Measurements from ENCODE around the gene SDK1.
"Not testable (repeated sequence)": the region's sequence is repeated elsewhere in the genome, so short reads cannot be mapped to it uniquely, and the experiment has no call there.

Gene SDK1

GRCh38 chr7:3682028-3682710 lies 381.1 kb downstream of the SDK1 start:
- no peak for DNase-seq

DNA sequence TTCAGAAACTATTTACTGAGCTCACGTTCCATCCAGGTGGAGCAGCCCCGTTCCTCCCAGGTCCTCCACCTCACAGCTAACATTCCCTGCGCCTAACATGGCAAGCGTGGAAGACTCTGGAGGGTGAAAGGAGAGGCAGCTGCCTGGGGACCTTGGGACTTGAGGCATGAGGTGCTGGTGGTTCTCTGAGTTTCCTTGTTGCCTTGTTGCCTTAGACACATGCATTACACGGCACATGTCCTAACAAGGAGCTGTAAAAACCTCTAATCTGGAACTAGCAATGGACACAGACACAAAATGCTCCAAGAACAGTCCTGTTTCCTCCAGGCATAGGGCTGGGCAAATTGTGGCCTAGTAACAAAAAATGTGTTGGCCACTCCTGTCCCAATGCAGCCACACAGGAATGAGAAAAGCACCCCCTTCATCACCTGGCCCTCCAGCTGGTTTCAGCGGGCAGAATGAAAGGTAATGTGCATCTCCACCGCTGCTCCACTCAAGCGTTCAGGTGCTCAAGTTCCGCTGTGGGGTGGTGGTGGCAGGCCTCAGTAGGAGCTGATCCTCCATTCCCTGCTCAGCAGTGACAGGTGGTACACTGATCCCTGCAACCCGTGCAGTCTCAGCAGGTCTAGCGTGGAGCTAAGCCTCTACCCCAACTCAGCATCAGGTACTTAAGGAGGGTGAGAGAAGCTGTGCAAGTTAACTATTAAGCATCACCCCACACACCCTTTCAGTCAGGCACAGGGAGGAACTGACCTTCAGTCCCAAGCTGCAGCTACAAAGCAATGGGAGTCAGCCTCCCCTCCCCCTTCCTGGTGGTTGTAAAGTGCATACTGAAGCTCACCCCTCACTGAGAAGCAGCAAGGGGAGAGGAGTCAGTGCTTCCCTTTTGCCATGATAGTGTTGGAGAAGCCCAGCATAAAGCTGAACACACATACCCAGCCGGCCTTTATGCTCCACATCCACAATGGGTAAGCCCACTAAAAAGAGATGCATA lies 382.8 kb downstream of the SDK1 start:
- no peak for DNase-seq

- DNase-seq, result no peak
Measured at GRCh38 chr7:3688071-3688470, 387.0 kb downstream of the SDK1 start.

GRCh38 chr7:3688842-3689241 lies 387.8 kb downstream of the SDK1 start:
- DNase-seq, result no peak

DNA sequence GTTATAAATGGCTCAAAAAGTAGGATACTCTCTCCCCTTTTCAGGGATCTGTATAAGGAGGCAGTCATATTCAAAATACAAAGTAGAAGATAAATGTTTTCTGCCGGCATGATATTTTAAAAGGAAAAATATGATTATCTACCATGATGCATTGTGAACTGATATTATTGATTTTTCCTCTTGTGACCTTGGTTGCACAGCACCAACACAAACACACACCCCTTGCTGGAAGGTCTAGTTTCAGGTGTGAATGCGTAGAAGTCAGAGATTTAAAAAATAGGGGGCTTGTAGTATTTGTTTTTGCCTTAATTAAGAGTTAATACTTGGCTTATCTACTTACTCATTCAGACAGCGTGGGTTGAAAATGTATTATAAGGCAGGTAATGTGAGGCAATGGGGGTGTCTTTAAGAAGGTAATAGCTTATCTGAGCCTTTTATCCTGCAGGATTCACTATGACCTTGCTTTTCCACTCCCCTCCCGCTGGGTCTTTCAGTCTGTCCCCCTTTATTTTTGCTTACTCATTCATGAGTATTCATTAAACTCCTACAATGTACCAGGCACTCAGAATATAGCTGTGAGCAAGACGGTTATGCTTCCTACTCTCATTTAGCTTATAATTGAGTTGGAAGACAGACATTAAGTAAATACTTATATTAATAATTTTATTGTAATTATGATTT lies 390.6 kb downstream of the SDK1 start:
- DNase-seq, result no peak

DNA sequence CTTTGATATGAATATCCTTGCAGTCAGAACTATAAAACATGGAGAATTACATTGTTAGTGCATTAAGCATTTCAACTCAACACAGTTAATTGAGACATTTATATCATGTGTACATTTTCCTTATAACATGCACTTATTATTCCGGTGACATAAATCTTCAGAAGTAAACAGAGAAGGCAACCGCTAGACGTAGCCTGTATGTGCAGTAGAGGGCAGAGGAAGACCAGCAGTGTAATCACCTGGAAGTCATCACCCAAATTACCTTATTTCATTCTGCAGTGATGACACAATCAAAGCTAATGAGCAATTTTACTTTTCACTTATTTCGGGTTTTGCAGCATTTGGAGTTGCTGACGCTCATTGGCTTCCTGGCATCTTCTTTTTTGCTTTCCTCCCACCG lies 394.6 kb downstream of the SDK1 start:
- DNase-seq, result no peak

GRCh38 chr7:3696113-3696512 lies 395.1 kb downstream of the SDK1 start:
- DNase-seq, result no peak

GRCh38 chr7:3697472-3697871 lies 396.4 kb downstream of the SDK1 start:
- no peak for DNase-seq

GRCh38 chr7:3705258-3705657 lies 404.2 kb downstream of the SDK1 start:
- DNase-seq, result no peak

DNA sequence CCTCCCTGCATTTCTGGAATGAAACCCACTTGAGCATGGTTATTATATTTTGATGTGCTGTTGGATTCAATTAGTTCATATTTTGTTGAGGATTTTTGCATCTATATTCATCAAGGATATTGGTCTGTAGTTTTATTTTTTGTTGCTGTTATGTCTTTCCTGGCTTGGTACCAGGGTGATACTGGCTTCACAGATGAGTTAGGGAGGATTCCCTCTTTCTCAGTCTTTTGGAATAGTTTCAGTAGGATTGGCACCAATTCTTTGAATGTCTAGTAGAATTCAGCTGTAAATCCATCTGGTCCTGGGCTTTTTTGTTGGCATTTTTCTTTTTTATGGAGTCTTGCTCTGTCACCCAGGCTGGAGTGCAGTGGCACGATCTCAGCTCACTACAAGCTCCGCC lies 405.0 kb downstream of the SDK1 start:
- not testable (repeated sequence) for DNase-seq

DNA sequence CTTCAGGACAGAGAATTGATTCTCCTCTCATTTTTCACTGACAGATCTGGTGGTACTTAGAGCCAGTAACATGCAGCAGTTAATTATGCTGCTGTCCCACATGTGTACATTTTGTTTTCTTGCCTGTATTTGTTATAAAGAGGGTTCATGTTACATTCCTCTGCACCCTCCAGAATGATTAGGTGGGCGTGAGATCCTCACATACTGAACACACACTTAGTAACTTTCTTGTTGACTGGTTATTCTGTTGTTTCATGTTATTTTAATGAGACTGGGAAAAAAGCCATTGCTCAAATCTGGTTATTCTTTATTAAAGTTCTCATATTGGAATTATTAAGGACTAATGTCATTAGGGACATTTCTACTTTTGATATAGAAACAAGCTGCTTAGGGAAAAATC lies 409.1 kb downstream of the SDK1 start:
- no peak for DNase-seq

GRCh38 chr7:3710531-3710930 lies 409.5 kb downstream of the SDK1 start:
- no peak for DNase-seq

GRCh38 chr7:3712841-3713240 lies 411.8 kb downstream of the SDK1 start:
- DNase-seq, result no peak

GRCh38 chr7:3721422-3721821 lies 420.4 kb downstream of the SDK1 start:
- DNase-seq, result no peak

GRCh38 chr7:3722396-3722922 lies 421.4 kb downstream of the SDK1 start:
- DNase-seq, result no peak

DNA sequence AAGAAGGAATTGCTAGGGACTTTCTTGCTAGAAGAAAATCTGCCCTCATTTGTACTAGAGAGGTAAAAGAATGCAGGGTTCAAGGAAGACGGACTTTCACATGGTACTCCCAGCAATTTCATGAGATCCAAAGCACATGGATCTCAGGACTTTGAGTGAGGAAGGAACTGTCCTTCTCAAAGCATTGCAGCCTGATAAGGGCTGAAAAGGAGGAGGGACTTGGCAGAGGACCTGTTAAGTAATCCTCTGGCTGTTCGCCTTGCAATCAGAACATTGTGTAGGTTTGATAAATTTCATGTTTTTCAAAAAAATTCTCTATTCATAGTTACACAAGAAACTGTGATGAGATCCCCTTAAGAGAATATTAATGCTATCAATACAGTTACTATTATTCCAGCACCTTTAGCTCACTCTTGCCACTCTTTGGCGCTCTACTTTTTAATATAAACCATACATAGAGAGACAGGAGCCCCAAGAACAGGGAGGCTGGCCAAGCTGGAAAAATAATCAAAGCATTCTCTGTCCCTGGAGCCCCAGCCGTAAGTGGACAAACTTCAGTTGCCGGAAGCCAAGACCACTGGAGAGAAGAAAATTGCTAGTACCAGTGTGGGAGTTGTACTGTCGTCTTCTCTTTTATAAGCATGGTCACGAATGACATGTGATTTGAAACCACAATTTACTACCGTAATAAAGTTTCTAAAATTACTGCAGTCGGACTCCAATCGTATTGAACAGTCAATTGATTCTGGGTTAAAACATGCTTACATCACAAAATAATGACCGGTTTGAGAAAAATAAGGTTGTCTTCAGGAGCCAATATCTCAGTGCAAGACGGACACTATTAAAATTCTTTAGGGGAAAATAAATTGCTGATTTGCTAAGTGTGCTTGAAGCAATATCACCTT lies 424.4 kb downstream of the SDK1 start:
- no peak for DNase-seq

DNA sequence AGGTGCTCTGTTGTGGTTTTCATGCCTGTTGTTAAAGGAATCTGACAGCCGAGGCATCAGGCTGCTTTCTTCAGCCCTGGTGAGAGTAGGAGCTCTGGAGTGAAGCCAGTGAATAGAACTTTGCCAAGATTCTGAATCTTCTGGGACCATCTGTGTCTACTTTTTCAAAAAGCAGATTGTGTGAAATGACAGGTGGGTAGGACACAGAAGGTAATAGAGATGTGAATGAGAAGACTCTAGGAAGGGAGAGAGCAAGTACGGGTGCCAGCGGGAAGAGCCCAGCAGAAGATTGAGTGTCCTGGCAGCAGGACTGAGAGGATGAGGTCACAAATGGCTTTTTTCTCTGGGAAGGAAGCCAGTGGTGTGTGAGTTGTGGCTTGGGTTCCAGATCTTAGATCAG lies 429.2 kb downstream of the SDK1 start:
- no peak for DNase-seq

DNA sequence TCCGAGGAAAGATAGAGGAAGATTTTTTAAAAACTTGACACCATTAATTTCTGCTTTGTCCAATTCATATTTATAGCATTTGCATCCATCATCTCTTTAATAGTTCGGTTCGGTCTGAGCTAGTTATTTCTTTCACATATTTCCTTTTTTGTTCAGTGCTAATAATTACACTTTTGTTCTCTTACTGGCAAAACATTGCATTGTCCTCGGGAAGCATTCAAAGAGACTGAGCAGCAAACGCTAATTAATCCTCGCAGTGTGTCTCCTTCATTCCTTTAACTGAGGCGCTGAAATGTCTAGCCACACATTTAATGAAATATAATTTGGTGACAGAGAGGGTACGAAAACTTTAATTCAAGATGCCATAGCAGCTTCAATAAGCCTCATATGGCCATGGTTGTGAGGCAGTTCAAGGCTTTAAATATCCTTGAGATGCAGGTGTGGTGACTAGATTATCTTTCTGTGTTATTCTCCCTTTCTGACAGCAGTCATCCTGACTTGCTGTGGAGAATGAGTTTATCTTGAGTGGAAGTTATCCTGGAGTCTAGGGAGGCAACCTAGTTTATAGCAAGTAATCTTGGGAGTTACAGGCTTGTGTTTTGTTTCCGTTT lies 431.4 kb downstream of the SDK1 start:
- DNase-seq, result no peak

DNA sequence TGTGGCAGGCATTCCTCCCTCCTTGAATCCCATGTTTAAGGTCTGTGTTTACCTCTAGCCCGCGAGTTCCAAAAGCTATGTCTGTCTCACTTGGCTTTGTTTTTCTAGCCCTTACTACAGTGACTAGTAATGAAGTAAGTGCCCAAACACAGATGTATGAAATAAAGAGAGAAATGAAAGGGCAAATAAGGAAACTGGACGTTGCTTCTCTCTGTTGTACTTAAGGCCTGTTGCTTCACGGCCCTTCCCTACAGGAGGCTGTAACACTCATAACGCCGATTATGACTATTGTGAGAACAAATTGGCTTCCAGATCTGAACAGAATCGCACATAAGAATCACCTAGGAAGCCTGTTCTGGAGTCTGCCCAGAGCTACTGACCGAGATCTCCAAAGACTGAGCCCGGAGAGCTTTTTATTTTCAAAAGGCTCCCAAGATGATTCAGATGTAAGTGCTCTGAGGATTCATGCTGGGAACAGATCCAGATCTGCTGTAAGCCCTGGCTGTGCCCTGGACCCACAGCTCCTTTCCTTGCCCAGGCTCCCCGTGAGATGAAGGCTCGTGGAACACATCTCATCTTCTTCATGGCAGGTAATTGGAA lies 432.6 kb downstream of the SDK1 start:
- no peak for DNase-seq

DNA sequence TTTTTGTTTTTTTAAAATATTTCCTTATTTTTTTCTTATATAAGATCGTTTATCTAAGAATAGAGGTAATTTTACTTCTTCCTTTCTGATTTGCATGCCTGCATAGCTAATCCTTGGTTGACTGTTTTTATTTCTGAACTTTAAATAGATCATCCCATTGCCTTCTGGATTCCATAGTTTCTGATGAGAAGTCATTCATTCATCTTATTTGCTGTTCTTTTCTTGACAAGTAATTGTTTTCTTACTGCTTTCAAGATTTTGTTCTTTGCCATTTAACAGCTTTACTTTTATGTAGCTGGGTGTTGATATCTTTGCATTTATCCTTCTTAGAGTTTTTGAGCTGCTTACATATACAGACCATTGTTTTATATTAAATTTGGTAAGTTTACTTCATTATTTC lies 437.9 kb downstream of the SDK1 start:
- no peak for DNase-seq

DNA sequence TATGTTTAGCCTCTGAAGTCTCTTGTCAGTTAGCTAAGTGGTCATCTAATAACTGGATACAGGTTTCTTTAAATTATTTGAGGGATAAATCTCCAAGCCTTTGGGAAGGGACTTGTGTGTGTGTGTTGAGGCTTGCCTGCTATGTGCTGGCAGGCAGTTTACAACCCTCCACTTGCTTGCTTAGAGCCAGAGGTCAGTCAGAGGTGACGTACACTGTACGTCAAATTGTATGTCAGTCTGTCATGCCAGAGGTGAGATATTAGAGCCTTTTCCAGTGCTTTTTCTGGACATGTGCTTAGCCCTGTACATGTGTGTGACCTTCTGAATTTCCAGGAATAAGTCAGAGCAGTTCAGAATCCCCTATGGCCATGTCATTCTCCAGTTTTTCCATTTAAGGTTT lies 438.9 kb downstream of the SDK1 start:
- no peak for DNase-seq

Data from cerebellar nuclear complex (tissue), 1 donor.